NCI-H1694 treated with DMSO at 0.1 percent for 48 hours (cell line): ENCODE measurements around the gene POLR3E.
A peak's percentile ranks its signal among the peaks of the same experiment; 100 is the strongest.

Source experiments
- DNase-seq: peaks from one replicate; lab custom pipeline; 2025; lab: John Stamatoyannopoulos, UW

Gene POLR3E, protein sequence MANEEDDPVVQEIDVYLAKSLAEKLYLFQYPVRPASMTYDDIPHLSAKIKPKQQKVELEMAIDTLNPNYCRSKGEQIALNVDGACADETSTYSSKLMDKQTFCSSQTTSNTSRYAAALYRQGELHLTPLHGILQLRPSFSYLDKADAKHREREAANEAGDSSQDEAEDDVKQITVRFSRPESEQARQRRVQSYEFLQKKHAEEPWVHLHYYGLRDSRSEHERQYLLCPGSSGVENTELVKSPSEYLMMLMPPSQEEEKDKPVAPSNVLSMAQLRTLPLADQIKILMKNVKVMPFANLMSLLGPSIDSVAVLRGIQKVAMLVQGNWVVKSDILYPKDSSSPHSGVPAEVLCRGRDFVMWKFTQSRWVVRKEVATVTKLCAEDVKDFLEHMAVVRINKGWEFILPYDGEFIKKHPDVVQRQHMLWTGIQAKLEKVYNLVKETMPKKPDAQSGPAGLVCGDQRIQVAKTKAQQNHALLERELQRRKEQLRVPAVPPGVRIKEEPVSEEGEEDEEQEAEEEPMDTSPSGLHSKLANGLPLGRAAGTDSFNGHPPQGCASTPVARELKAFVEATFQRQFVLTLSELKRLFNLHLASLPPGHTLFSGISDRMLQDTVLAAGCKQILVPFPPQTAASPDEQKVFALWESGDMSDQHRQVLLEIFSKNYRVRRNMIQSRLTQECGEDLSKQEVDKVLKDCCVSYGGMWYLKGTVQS

DNA sequence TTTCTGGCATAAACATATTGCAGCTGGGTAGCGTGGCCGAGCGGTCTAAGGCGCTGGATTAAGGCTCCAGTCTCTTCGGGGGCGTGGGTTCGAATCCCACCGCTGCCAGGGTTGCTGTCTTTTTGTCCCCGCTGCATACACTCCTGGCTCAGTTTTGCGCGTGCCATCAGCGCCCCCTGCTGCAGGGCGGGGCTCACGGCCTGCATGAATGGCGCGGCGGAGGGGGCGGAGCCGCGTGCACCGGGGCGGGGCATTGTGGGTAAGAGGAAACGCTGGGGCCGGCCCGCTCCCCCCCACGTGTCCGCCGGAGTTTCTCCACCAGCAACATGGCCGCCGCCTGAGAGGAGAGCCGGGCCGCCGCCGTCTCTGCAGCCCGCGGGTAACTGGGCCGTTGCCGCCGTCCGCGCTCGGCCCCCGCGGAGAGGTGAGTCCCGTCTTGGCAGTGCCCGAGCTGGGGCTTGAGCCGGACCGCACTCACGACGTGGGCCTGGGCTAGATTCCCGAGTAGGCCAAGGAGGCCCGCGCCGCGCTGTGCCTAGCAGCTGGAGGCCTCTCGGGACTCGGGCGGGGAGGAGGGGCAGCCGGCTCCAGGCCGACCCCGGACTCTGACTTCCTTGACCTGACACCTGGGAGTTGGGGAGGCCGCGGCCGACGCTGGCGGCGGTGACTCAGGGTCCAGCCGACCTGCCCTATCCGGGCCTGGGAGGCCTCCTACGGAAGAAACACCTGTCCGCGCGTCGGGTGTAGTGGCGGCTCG lies at the start of gene POLR3E:
Gene POLR3E, plus strand, starts transcription at position 296 of the 757 bp plus-strand sequence. CDS start 5,560 bp downstream, outside the sequence.
- peak; percentile 86 for DNase-seq

DNA sequence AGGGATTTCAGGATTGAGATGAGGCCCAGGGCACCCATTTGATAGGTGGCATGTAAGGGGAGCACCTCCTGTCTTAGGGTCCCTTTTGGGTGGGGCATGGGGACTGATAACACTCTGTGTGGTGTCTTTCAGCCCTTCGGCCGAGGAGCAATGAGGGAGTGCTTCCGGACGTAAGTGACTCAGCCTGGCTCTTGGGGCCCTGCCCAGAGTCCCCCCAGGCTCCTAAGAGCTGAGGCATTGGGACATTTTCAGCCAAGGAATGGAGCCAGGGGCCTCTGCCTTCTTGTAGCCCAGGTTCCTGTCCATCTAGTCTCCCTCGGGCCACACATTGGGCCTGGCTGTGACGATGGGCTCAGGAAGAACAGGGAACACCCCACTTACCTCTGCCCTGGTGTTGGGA lies 46.7 kb upstream of the POLR3E start:
- DNase-seq = no peak

DNA sequence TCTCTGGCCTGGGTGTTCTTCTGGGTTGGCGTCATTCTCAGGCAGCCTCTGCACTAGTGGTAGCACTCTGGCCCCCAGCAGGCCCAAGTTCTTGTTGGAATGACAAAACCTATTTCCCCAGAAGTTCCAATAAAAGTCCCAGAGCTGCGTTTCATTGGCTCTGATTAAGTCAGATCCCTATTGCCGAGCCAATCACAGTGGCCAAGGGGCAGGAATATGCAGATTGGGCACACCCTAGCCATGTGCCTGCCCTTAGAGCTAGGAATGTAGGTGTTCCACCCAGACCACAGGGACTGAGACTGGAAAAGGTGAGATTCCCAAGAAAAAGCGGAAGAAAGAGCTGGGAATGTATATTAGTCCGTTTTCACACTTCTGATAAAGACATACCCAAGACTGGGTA lies 44.9 kb upstream of the POLR3E start:
- no peak for DNase-seq

DNA sequence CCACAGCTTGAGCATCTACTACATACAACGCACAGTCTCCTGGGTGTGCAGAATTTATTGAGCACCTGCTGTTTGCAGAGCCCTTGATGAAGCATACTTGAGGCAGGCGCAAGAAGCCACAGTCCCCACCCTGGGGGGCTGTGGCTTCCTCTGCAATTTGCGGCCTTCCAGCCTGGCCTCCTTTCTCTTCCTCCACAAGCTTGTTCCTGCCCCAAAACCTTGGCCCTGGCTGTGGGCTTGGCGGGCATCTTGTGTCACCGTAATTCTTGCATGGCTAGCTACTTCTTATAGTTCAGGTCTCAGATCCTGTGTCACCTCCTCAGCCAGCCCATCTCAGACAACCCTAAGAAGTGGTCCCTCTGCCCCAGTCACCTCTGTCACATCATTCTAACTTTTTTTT lies 43.9 kb upstream of the POLR3E start:
- no peak for DNase-seq

DNA sequence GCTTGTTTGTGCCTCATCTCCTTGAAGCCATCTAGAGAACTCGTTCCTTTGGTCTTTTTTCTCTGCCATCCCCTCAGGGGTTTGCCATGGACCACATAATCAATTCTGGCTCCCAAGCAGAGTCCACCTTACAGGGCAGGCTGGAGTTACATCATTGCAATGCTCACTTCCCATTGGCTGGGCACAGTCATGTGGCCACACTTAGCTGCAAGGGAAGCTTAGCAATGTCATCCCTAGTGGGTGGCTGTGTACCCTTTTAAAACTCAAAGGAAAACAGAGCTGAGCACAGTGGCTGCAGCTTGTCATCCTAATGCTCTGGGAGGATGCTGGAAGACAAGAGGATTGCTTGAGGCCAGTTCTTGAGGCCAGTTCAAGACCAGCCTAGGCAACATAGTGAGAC lies 41.9 kb upstream of the POLR3E start:
- DNase-seq = no peak

DNA sequence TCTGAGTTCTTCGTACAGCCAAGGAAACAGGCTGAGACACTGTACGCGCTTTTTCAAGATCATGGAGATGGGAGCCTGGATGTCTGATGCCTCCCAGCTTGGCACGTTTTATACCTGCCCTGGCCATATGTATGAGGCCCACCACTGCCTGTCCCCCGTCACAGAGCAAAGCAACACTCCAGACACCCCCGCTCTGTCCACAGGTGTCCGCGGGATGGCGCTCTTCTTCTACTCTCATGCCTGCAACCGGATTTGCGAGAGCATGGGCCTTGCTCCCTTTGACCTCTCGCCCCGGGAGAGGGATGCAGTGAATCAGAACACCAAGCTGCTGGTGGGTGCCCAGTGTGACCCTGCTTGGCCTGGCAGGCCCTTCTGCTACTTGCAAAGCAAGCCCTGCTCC lies 39.8 kb upstream of the POLR3E start:
- DNase-seq = no peak

DNA sequence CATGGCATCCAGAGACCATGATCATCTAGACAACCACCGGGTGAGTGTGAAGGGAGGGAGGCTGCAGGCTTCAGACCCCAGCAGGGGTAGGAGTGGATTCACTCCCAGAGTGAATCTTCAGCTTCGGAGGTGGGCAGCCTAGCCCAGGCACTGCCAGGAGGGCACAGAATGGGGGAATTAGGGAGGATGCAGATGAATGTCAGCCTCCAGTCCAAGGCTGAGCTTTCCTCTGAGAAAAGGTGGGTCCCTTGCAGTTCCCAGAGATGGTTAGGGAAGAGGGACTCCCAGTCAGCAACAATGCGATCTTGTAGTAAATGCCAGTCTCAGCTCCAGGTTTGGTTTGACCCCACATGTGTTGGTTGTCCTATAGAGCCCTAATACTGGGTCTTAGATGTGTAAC lies 36.7 kb upstream of the POLR3E start:
- no peak for DNase-seq

DNA sequence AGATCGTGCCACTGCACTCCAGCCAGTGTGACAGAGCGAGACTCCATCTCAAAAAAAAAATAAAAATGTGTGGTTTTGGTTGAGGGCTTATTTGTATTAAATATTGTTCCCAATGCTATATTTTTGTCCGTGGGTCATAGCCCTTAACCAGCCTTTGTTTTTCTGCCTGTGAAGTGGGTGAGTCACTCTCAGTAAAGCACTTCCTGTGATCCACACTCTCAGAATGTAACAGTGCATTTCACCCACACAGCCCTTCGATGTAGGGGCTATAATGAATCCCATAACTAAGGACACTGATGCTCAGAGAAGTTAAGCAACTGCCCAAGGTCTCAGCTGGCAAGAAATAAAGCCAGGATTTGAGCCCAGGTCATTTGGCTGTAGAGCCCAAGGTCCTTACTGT lies 34.7 kb upstream of the POLR3E start:
- DNase-seq = no peak

DNA sequence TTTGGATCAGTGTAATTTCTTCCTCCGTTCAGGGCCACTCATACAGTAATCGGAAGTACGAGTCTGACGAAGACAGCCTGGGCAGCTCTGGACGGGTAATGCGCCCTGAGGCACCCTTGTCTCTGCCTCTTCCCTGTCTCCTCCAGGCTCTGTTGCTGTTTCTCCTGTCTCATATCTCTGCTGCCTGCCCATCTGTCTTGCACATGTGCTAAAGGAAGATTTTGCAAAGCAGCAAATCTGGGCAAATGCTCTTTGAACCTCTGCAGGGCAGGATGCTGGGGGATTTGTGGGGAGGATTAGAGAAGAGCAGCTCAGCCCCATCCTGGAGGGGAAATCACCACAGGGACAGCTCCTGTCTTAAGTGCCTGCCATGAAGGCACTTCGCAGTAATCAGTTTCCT lies 32.4 kb upstream of the POLR3E start:
- DNase-seq = no peak

DNA sequence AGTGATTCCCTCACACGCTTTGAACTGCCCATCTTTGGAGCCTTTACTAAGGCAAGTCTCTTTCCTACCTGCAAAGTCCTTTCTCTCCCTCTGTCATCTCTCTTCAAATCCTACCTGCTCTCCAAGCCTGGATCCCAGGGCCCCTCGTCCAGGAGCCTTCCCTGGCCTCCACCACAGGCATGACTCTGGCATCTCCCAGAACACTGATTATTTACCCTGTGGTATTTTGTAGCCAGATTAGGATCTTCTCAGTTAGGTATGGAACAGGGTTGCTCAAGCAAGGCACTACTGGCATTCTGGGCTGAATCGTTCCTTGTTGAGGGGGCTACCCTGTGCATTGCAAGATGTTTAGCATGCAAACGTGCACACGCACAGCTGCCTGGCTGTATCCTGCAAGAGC lies 31.9 kb upstream of the POLR3E start:
- DNase-seq = no peak

DNA sequence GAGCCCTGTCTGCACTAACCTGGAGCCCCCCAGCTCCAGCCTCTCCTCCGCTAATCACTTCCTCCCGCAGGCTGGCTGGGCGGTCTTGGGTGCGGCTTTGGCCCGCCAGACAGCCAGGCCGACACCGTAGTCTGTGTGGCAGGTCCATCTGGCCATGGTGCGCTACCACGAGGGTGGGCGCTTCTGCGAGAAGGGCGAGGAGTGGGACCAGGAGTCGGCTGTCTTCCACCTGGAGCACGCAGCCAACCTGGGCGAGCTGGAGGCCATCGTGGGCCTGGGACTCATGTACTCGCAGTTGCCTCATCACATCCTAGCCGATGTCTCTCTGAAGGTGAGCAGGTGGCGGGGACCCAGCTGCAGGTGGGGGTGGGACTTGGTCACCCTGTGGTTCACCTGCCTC lies 30.7 kb upstream of the POLR3E start:
- no peak for DNase-seq

DNA sequence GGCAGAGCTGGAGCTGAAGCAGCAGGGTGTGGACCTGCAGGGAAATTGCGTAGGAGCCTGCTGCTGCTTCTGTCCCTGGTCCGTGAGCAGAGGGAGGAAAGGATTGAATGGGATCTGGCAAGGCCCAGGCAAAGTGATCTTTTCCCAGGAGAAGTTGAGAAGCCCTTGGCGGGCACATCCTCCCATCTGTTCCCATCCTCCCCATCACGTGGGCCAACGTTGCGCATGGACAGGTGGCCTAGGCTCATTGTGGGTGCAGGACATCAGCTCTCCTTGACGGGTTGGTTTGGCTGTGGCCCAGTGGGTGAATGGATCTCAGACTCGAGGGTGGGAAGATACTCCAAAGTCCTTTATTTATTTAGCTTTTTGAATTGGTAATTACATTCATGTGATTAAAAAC lies 29.4 kb upstream of the POLR3E start:
- DNase-seq = peak; percentile 16

DNA sequence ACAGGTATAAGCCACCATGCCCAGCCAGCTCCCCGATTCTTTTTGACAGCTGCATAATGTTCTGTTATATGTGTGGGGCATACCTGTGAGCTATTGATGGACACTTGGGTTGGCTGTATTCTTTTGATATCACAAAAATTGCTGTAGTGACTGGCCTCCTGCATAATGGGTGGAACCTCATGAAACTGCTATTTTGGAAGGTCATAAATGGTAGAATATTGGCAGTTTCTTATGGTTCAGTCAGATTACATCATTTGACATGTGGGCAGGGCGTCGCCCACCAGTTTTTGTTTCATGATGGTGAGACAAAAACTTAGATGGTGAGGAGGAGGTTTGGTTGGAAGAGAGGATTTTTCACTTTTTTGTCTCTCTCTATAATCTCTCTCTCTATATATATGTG lies 26.7 kb upstream of the POLR3E start:
- DNase-seq = no peak

DNA sequence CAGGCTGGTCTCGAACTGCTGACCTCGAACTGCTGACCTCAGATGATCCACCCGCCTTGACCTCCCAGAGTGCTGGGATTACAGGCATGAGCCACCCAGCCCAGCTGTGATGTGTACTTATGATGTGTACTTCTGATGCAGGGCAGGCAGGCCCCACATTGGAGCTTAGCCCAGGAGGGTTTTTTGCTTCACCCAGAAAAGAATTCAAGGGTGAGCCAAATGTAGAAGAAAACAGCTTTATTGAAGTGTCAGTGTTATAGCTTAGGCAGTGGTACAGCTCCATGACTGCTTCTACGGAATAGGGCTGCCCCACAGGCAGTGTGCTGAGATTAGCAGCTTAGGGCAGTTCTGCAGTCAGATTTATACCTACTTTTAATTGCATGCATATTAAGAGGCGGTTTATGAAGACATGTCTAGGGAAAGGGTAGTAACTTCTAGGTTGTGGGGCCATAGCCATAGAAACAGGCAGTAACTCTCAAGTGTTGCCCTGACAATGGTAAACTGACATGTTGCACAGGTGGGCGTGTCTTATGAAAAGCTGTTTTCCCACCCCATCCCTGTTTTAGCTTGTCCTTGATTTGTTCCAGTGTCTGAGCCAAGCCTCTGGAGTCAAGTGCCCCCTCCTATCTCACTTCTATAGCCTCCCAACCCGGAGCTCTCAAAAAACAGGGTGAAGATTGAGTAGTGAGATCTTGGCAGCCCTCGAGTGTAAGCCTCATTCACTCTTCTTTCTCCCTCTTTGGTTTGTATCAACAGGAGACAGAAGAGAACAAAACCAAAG lies 24.1 kb upstream of the POLR3E start:
- no peak for DNase-seq

DNA sequence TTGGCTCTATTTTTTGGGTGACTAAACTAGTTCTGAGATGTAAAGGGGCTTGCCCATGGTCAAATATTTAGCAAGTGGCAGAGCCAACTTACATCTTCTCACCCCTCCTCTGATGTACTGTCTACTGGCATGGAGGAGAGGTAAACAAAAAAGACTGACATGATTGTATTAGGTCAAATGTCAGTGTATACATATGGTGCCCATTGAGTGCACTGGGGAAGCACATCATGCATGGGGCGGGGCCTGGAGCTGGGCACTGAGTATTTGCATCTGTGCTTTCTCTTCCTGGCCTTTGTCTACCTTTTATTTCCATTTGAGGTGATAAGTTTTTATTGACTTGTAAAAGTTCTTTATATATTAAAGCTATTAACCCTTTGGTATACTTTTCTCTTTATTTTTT lies 22.3 kb upstream of the POLR3E start:
- no peak for DNase-seq

DNA sequence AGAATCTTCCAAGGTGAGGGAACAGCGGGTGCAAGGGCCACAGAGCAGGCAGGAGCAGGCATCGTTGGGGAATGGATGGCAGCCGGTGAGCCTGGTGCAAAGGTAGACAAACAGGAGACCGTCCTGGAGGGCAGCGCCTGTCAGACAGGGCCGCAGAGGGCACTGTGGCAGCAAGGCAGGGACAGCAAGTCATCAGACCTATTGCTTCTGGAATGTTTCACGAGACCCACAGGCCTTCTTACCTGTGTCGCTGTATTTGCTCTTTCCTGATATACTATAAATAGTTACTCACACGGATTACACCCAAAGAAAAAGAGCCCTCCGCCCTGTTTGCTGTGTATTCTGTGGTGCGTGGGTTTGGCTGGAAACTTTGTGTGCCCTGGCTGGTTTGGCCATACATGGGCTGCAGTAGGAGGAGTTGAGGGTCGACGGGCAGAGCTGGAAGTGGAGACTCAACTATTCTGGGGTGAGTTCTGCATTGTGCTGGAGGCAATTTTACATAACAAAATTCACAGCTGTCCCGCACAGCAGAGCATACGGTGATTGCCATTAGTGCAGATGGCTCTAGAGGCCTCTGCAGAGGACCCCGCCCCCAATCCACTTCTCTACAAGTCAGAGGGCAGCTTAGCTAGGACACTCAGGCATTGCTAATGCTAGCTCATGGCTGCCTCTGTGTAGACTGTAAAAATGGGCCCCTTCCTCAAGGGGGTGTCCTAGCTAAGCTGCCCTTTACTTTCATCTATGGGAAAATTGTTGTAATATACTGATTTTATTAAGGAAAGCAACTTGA lies 18.6 kb upstream of the POLR3E start:
- peak; percentile 84 for DNase-seq

DNA sequence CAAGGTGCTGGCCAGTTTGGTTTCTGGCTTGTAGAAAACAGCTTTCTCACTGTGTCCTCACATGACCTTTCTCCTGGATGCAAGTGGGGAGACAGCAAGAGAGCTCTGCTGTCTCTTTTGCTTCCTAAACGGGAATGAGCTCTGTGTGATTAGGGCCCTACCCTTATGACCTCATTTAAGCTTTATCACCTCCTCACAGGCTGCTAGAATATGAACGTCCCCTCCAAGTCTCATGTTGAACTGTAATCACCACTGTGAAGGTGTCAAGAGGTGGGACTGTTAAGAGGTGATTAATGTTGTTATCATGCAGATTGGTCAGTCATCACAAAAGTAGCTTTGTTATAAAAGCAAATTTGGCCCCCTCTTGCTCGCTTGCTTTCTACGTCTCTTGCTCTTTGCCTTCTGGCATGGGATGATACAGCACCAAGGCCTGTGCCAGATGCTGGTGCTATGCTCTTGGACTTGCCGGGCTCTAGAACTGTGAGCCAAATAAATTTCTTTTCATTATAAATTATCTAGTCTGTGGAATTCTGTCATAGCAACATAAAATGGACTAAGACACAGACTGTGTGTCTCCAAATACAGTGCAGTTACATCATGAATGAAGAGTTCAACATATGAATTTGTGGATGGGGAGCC lies 14.8 kb upstream of the POLR3E start:
- no peak for DNase-seq

DNA sequence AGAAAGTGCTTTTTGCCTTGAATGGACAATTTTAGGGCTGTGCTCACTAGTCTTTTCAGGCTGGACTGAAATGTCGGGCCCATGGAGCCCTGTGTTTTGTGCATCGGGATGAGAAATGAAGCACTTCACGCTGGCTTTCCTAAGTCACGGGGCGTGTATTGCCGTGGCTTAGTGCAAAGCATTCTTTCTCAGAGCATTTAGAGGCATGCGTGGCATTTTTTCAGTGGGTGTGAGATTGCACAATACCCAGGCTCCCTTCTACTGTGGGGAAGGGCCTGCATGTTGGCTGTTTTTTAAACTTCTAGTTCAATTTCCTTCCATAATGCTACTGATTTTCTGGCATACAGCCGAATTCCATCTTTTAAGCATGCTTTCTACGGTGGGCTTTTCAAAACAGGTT lies 12.6 kb upstream of the POLR3E start:
- no peak for DNase-seq

DNA sequence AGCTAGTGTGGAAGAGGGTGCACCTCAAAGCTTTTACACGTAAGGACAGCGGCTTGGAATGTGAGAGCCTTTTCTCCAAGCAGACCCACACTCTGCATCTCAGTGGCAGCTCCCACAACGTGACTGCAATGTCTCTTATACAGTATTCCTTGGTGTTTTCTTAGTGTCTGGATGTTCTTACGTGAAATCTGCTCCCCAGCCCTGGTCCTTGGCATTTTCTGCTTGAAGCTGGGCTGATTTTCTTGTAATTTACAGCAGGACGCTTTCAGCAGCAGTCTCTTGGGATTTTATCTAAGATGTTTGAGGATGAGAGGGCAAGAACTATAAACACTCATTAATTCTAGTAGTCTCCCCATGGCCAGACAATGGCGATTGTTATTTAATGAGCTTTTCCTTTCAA lies 12.1 kb upstream of the POLR3E start:
- DNase-seq = no peak

DNA sequence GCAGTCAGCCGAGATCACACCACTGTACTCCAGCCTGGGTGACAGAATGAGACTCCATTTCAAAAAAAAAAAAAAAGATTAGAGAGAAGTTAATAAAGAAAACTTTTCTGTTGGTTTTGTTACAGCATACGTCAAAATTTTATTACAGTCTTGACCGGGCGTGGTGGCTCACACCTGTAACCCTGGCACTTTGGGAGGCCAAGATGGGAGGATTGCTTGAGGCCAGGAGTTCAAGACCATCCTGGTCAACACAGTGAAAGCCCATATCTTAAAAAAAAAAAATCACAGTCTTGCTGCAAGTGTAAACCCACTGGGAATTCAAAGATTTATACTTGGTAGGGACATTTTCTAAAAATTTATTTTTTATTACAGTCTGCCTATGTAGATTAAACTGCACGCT lies 6.2 kb upstream of the POLR3E start:
- no peak for DNase-seq

DNA sequence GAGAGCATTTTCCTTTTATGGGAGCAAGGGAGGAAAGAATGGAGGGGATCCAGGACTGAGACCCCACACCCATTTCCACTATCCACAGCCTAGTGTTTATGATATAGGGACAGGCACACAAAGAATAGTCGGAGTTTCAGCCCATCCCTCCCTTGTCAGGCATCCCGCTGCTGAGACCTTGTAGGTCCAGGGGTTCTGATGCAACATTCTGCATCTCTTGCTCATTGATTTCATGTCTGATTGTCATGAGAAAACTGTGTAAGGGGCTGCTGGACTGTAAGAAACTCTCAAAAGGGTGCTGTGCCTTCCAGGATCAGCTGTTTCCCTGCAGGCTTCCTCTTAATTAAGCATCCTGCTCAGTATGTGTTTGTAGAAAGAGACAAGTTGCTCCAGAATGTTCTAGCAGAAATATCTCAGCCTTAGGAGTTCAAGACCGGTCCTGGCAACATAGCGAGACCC lies 5.3 kb upstream of the POLR3E start:
- DNase-seq = no peak
